OCI-LY7 (cell line): ENCODE results near the gene KRTAP19-8. TPM values are rescaled to one million over a fixed set of nuclear protein-coding genes. Genes with fewer than 3 reads are reported as not detected.

ENCODE experiments used
- Bru-seq: library from RNA; stranded (reverse); fragments of 400-500 nt; gene quantifications from one replicate; lab custom pipeline; 2021; lab: Mats Ljungman, UMichigan
- BruChase-seq, 2 experiments: library from RNA; stranded (reverse); fragments of 400-500 nt; gene quantifications; one replicate each; lab custom pipeline; 2021; lab: Mats Ljungman, UMichigan
- BruUV-seq: library from RNA; stranded (reverse); fragments of 400-500 nt; replicated peaks from 2 replicates; lab custom pipeline; 2021; lab: Mats Ljungman, UMichigan
- CTCF ChIA-PET: fragments of 300-600 bp; sonication (Branson Sonifier 250); formaldehyde crosslinking; loops from one replicate; lab custom pipeline; 2022; ENCODE audit warnings: antibody characterized with exemption; ENCODE audit not compliant: unreplicated experiment; lab: Charles Lee
- POLR2A ChIA-PET: fragments of 300-600 bp; sonication (Branson Sonifier 250); formaldehyde crosslinking; loops from one replicate; lab custom pipeline; 2022; ENCODE audit warnings: antibody characterized with exemption; lab: Charles Lee
- DNase-seq: peaks from one replicate; pipeline ENCODE4 v3.0.0-alpha.2; 2015; ENCODE audit warnings: low spot score
- H2AFZ ChIP-seq: fragments of 200-600 bp; sonication (generic), shearing (Covaris generic); 2 replicates; pipeline ENCODE4 v1.6.1; 2014; ENCODE audit warnings: mild to moderate bottlenecking, antibody characterized with exemption, low read length, moderate library complexity
- H3K27ac ChIP-seq: fragments of 200-600 bp; sonication (generic); 2 replicates; pipeline ENCODE4 v1.5.1; 2014; ENCODE audit warnings: mixed run types, low read depth, mild to moderate bottlenecking, moderate library complexity, low read length, inconsistent platforms; ENCODE audit not compliant: poor library complexity, severe bottlenecking
- H3K36me3 ChIP-seq: fragments of 200-600 bp; sonication (generic); 2 replicates; pipeline ENCODE4 v1.6.1; 2014; ENCODE audit warnings: mild to moderate bottlenecking, antibody characterized with exemption, low read length, moderate library complexity, mixed read lengths; ENCODE audit not compliant: insufficient read depth
- H3K4me1 ChIP-seq: fragments of 200-600 bp; sonication (generic); 2 replicates; pipeline ENCODE4 v1.5.1; 2014; ENCODE audit warnings: mild to moderate bottlenecking, low read length; ENCODE audit not compliant: insufficient read depth, poor library complexity, severe bottlenecking
- H3K4me2 ChIP-seq: fragments of 200-600 bp; sonication (generic); 2 replicates; pipeline ENCODE4 v1.6.1; 2014; ENCODE audit warnings: mild to moderate bottlenecking, low read length
- H3K4me3 ChIP-seq: fragments of 200-600 bp; sonication (generic); 2 replicates; pipeline ENCODE4 v1.5.1; 2014; ENCODE audit warnings: mild to moderate bottlenecking, low read depth, low read length; ENCODE audit not compliant: poor library complexity, severe bottlenecking
- H3K79me2 ChIP-seq: fragments of 200-600 bp; sonication (generic); 2 replicates; pipeline ENCODE4 v1.6.1; 2016; ENCODE audit warnings: low read depth, mild to moderate bottlenecking, low read length, moderate library complexity, mixed read lengths; ENCODE audit not compliant: insufficient read depth
- H3K9me2 ChIP-seq: fragments of 200-600 bp; sonication (generic); 2 replicates; pipeline ENCODE4 v1.6.1; 2016; ENCODE audit warnings: mild to moderate bottlenecking, low read length, mixed read lengths; ENCODE audit not compliant: insufficient read depth
- H3K9me3 ChIP-seq: fragments of 200-600 bp; sonication (generic); 2 replicates; pipeline ENCODE4 v1.6.1; 2014; ENCODE audit warnings: mild to moderate bottlenecking, mixed run types, low read length, mixed read lengths
- H4K20me1 ChIP-seq: fragments of 200-600 bp; sonication (generic); 2 replicates; pipeline ENCODE4 v1.6.1; 2014; ENCODE audit warnings: mild to moderate bottlenecking, antibody characterized with exemption, low read length, moderate library complexity, mixed read lengths; ENCODE audit not compliant: insufficient read depth
- EZH2phosphoT487 ChIP-seq: fragments of 200-600 bp; sonication (generic); IDR thresholded peaks from 2 replicates; pipeline ENCODE4 v1.6.1; 2018; ENCODE audit warnings: low read depth, borderline replicate concordance, mild to moderate bottlenecking, mixed run types, antibody characterized with exemption, low read length, moderate library complexity, mixed read lengths
- intact Hi-C: fragments of 100-400 bp; cut with micrococcal nuclease; formaldehyde crosslinking; loops from one replicate; pipeline ENCODE4 v1.10.0; 2022; ENCODE audit not compliant: unreplicated experiment
- long read RNA-seq: library from polyadenylated mRNA; stranded (forward); transcript quantifications from one replicate; pipeline ENCODE4 v2.0.0, GENCODE V29; 2022
- total RNA-seq, 2 experiments: library from RNA; depleted of rRNA in 1 of 2; stranded (reverse); fragments of >200 nt in 1 of 2; shearing (Covaris generic) in 1 of 2; gene quantifications; 2 replicates each; pipeline ENCODE4 v1.2.3, GENCODE V29; 2014 to 2022
- TF ChIP-seq, protein P1 (sequence below): fragments of 200-600 bp; sonication (generic); conservative IDR thresholded peaks from 2 replicates; pipeline ENCODE4 v1.5.1; 2014; ENCODE audit warnings: mild to moderate bottlenecking, antibody characterized with exemption, low read length, moderate library complexity, mixed read lengths

The KRTAP19-8 gene, protein sequence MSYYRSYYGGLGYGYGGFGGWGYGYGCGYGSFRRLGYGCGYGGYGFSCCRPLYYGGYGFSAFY
- not detected in 2 replicates for total RNA-seq (2014; rRNA removed; shearing (Covaris generic))
- not detected in 2 replicates for total RNA-seq (2022)
- not detected for Bru-seq, nascent RNA
- not detected for BruChase-seq, experiment 1, labeled RNA remaining after a 6-hour chase
- BruChase-seq, experiment 2, labeled RNA remaining after a 2-hour chase = not detected
- long read RNA-seq = 0 reads

DNA sequence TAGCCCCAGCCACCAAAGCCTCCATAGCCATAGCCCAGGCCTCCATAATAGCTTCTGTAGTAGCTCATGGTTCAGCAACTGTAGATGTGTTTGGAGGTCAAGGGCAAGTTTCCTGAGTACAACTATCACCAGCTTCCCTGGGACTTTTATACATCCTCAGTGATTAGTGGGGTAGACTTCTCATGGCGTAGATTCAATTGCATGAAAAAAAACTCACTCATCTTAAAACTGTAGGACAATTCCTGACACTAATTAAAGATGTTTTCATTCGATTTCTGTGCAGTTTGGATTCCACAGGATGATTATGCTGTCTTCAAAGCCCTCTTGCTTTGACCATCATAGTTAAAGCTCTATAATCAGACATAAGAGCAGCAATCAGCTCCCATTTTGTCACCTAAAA lies at the start of gene KRTAP19-8:
Gene KRTAP19-8, minus strand, starts transcription at position 101 of the 400 bp plus-strand sequence. Its CDS starts 33 bp downstream, at position 68.
- BruUV-seq = no TSS peak
- no peak within 1 kb of the TSS for H3K4me3 ChIP-seq
- no peak within 1 kb of the TSS for H3K4me2 ChIP-seq
- intact Hi-C loops = no loop called here
- H3K9me3 ChIP-seq = no peaks in the 10 kb centered on the region
- no peaks in the 10 kb centered on the region for H3K79me2 ChIP-seq
- no peaks in the 10 kb centered on the region for H3K9me2 ChIP-seq
- DNase-seq = no peak
- POLR2A ChIA-PET = interaction anchor here (0.6 to 1.3 kb wide), 3 partner anchors 26 to 678 kb away, joined by 3 to 4 read pairs (median 3); no protein-coding TSS in a partner anchor
- H4K20me1 ChIP-seq = no peaks in the 10 kb centered on the region
- no peak for TF ChIP-seq EZH2phosphoT487
- TF ChIP-seq, protein P1, sequence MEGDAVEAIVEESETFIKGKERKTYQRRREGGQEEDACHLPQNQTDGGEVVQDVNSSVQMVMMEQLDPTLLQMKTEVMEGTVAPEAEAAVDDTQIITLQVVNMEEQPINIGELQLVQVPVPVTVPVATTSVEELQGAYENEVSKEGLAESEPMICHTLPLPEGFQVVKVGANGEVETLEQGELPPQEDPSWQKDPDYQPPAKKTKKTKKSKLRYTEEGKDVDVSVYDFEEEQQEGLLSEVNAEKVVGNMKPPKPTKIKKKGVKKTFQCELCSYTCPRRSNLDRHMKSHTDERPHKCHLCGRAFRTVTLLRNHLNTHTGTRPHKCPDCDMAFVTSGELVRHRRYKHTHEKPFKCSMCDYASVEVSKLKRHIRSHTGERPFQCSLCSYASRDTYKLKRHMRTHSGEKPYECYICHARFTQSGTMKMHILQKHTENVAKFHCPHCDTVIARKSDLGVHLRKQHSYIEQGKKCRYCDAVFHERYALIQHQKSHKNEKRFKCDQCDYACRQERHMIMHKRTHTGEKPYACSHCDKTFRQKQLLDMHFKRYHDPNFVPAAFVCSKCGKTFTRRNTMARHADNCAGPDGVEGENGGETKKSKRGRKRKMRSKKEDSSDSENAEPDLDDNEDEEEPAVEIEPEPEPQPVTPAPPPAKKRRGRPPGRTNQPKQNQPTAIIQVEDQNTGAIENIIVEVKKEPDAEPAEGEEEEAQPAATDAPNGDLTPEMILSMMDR = no peak
- H2AFZ ChIP-seq = no peak within 1 kb of the TSS
- H3K36me3 ChIP-seq = no peaks in the 10 kb centered on the region
- CTCF ChIA-PET = interaction anchor here (0.6 kb wide), 1 partner anchor 199 kb away, joined by 4 read pairs; no protein-coding TSS in a partner anchor
- no peaks in the 10 kb centered on the region for H3K4me1 ChIP-seq
- H3K27ac ChIP-seq = no peak within 1 kb of the TSS

DNA sequence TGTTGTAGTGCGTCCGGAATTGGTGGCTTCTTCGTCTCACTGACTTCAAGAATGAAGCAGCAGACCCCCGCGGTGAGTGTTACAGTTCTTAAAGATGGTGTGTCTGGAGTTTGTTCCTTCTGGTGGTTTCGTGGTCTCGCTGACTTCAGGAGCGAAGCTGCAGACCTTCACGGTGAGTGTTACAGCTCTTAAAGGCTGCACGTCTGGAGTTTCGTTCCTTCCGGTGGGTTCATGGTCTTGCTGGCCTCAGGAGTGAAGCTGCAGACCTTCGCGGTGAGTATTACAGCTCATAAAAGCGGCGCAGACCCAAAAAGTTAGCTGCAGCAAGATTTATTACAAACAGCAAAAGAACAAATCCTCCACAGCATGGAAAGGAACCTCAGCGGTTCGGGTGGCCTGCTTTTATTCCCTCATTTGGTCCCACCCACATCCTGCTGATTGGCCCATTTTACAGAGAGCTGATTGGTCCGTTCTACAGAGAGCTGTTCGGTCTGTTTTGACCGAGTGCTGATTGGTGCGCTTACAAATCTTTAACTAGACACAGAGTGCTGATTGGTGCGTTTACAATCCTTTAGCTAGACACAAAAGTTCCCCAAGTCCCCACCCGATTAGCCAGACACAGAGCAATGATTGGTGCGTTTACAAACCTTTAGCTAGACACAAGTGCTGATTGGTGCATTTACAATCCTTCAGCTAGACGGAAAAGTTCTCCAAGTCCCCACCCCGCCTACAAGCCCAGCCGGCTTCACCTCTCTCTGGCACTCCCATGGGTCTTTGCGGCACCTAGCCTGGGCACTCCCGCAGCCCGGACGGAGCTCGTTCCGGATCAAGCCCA lies 49.6 kb upstream of the KRTAP19-8 start:
- no peaks in the 10 kb centered on the region for H3K79me2 ChIP-seq
- no peaks in the 10 kb centered on the region for H3K9me3 ChIP-seq
- TF ChIP-seq, protein P1 = no peak
- TF ChIP-seq EZH2phosphoT487 = no peak
- ChIA-PET CTCF (interaction anchor here (0.7 kb wide), 1 partner anchor 254 kb away, joined by 3 read pairs; no protein-coding TSS in a partner anchor), POLR2A (interaction anchor here (1.2 kb wide), 1 partner anchor 1047 kb away, joined by 3 read pairs; no protein-coding TSS in a partner anchor)
- DNase-seq = no peak
- BruUV-seq = no TSS peak
- H4K20me1 ChIP-seq = no peaks in the 10 kb centered on the region
- H2AFZ ChIP-seq = no peak overlapping the region
- H3K4me1 ChIP-seq = no peaks in the 10 kb centered on the region
- H3K27ac ChIP-seq = no peak overlapping the region
- intact Hi-C loops = loop anchor here (2.0 kb wide), 1 partner anchor 257 kb away; no protein-coding TSS in a partner anchor
- H3K36me3 ChIP-seq = no peaks in the 10 kb centered on the region
- no peaks in the 10 kb centered on the region; the same call in 1 of the 2 replicates for H3K9me2 ChIP-seq
- H3K4me2 ChIP-seq = no peak overlapping the region
- H3K4me3 ChIP-seq = no peak overlapping the region
